Neutrophil (primary cell): ENCODE measurements around the gene CDC42BPG.

Experiments
- H3K27ac ChIP-seq: fragments of 200-600 bp; sonication (generic); 2 replicates; pipeline ENCODE4 v1.5.1; 2016; ENCODE audit warnings: mild to moderate bottlenecking, moderate library complexity
- H3K27me3 ChIP-seq: fragments of 200-600 bp; sonication (generic); 2 replicates; pipeline ENCODE4 v1.6.0; 2016; ENCODE audit warnings: mild to moderate bottlenecking
- H3K36me3 ChIP-seq: fragments of 200-600 bp; sonication (generic); 2 replicates; pipeline ENCODE4 v1.5.1; 2017
- H3K4me1 ChIP-seq, 2 experiments: fragments of 200-600 bp in 1 of 2; sonication (generic) in 1 of 2; 1 replicate in 1 of 2; 2 replicates in 1 of 2; pipeline versions ENCODE4 v1.5.1 to v1.6.1; 2013 to 2016; ENCODE audit warnings: low read depth in 1 of 2, low read length in 1 of 2, mild to moderate bottlenecking in 1 of 2, moderate library complexity in 1 of 2; ENCODE audit not compliant: control insufficient read depth in 1 of 2, insufficient read depth in 1 of 2
- H3K4me3 ChIP-seq, 2 experiments: fragments of 200-600 bp in 1 of 2; sonication (generic) in 1 of 2; 1 replicate in 1 of 2; 2 replicates in 1 of 2; pipeline ENCODE4 v1.5.1; 2013 to 2016; ENCODE audit warnings: low read depth in 1 of 2, low read length in 1 of 2, mild to moderate bottlenecking in 1 of 2, moderate library complexity in 1 of 2
- H3K9me3 ChIP-seq: fragments of 200-600 bp; sonication (generic); 2 replicates; pipeline ENCODE4 v1.5.1; 2016
- TF ChIP-seq, protein P1 (sequence below): fragments of 200-600 bp; sonication (generic); IDR thresholded peaks from 2 replicates; pipeline ENCODE4 v1.5.1; 2016; ENCODE audit warnings: antibody characterized with exemption

Gene CDC42BPG

DNA sequence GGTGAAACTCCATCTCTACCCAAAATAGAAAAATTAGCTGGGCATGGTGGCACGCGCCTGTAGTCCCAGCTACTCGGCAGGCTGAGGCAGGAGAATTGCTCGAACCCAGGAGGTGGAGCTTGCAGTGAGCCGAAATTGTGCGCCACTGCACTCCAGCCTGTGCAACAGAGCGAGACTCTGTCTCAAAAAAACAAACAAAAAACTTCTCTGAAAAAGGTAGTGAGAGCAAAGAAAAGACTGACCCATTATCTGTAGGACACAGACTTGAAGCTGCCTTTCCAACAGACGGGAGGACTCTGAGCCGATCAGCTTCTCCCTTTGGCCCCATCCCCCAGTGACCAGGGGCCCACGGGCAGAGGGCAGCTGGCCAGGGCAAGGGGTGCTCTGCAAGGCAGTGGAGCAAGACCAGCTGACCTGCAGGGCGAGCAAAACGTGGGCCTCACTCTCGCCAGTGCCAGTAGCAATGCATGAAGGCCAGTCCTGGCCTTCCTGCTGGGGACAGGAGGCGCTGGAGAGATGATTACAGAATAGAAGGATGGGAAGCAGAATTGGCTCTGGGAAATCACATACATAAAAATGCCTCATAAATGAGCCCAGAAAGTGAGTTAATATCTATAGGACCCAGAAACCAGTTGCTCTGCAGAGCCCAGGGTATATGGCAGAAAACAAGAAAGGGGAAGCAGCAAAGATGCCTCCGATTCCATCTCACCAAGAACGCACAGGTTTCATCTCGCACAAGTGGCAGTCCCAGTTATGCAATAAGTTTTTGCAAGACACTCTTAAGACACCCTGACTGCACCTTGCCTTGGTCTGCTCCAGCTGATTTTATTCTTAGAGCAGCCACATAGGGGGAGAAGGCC is 31.1 kb upstream of the CDC42BPG start:
- Histone ChIP-seq H3K27ac (peak overlapping the region; percentile 99), H3K4me3 (peak overlapping the region; percentile 78 to 100), H3K4me1 (peaks cover 84 to 90% of the 10 kb centered on the region in 2 experiments), H3K9me3 (no peaks in the 10 kb centered on the region), H3K36me3 (peaks cover 39% of the 10 kb centered on the region), H3K27me3 (no peaks in the 10 kb centered on the region)
- TF ChIP-seq, protein P1, sequence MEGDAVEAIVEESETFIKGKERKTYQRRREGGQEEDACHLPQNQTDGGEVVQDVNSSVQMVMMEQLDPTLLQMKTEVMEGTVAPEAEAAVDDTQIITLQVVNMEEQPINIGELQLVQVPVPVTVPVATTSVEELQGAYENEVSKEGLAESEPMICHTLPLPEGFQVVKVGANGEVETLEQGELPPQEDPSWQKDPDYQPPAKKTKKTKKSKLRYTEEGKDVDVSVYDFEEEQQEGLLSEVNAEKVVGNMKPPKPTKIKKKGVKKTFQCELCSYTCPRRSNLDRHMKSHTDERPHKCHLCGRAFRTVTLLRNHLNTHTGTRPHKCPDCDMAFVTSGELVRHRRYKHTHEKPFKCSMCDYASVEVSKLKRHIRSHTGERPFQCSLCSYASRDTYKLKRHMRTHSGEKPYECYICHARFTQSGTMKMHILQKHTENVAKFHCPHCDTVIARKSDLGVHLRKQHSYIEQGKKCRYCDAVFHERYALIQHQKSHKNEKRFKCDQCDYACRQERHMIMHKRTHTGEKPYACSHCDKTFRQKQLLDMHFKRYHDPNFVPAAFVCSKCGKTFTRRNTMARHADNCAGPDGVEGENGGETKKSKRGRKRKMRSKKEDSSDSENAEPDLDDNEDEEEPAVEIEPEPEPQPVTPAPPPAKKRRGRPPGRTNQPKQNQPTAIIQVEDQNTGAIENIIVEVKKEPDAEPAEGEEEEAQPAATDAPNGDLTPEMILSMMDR, result no peak

DNA sequence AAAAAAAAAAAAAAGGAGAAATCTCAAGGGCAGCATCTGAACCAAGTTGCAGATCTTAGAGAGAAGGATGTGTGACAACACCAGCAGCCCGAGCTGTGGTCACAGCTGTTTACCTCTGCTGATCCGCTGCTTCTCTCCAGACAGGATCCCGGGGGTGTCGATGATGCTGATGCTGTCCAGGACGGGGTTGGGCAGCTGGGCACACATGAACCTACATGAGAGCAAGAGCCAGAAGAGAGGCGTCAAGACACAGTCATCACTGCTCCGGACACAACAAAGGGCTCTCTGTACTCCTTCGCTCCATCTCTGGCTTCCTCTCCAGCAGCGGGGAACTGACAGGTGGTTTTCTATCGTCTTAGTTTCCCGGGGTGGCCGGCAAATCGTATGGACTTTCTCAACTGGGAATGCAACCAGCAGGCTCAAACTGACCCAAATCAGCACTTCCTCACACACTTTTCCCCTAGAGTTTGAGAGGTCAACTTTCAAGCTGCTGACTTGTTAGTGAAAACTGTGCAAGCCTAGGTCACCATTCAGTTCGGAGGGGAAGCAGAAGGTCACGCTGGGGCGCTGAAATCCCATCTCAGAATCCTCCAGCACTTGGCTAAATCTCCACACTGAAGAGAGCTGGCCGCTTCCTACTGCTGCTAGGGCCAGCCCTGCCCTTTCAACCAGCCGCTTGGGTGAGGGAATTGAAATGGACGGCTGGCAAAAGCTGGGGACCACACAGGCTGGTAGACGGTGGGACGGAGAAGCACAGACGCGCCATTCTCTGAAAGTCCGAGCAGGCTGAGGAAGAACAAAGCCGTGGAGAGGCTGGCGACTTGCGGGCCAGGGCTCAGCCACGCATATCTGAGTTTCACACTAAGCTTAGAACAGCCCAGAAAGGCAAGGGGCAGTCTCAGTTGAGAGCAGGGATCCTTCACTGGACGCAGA is 30.1 kb upstream of the CDC42BPG start:
- peak overlapping the region; percentile 78 to 100 for H3K4me3 ChIP-seq
- no peaks in the 10 kb centered on the region for H3K9me3 ChIP-seq
- TF ChIP-seq, protein P1, result no peak
- peak overlapping the region; percentile 99 for H3K27ac ChIP-seq
- H3K27me3 ChIP-seq, result no peaks in the 10 kb centered on the region
- H3K36me3 ChIP-seq, result peaks cover 39% of the 10 kb centered on the region
- peaks cover 84 to 90% of the 10 kb centered on the region in 2 experiments for H3K4me1 ChIP-seq

DNA sequence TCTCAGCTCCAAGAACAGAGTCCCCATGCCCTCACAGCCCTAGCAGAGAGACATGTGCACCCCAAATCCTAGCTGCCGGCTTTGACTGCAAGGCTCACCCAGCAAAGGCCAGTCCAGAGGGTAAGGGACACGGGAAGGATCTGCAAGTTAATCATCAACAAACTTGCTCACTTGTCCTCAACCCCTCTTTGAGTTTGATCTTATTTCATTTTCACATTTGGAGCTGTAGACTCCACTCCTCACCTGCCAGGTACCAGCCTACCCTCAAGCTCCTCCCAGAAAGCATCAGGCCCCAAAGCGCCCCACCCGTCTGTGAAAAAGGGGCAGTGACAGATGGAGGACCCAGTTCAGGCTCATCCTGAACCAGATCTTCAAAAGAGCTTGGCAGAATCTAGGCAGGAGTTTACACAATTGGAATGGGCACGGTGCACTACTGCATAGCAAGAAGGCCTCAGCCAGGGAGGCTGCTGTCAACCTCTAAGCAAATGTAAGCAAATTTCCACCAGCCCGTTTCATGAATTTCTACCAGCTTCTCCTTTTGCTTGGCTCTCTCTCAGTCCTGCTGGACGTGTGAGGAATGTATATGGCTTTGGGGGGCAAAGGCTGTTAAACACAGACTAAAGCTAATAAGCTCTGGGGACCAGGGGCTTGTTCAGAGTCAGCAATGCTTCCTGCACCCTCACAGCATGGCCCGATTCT is 28.5 kb upstream of the CDC42BPG start:
- Histone ChIP-seq H3K4me1 (peaks cover 92 to 97% of the 10 kb centered on the region in 2 experiments), H3K9me3 (no peaks in the 10 kb centered on the region), H3K27me3 (no peaks in the 10 kb centered on the region), H3K4me3 (peak overlapping the region; percentile 26 to 78), H3K36me3 (peaks cover 47% of the 10 kb centered on the region), H3K27ac (peak overlapping the region; percentile 99)
- TF ChIP-seq, protein P1, result no peak

DNA sequence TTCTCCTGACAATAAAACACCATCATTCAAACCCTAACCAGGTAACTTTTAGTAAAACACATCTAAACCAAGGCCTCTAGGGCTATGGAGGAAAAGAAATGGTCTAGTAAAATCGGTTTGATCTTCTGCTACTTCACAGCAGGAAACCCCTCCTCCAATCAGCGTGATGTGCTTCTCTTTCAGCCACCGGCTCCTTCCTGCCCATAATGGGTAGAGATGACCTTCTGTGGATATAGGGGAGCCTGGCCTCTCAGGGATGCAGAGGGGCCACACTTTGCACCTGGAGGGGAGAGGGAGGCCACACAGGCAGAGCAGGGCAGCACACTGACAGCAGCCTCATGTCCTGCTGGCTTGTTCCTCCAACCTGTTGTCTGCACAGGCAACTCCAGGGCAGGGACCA is 27.0 kb upstream of the CDC42BPG start:
- H3K27me3 ChIP-seq, result no peaks in the 10 kb centered on the region
- TF ChIP-seq, protein P1, result no peak
- H3K9me3 ChIP-seq, result no peaks in the 10 kb centered on the region
- peaks cover 59% of the 10 kb centered on the region for H3K36me3 ChIP-seq
- peak overlapping the region; percentile 65 to 78 for H3K4me3 ChIP-seq
- H3K27ac ChIP-seq, result peak overlapping the region; percentile 99
- peaks cover 96 to 97% of the 10 kb centered on the region in 2 experiments for H3K4me1 ChIP-seq

DNA sequence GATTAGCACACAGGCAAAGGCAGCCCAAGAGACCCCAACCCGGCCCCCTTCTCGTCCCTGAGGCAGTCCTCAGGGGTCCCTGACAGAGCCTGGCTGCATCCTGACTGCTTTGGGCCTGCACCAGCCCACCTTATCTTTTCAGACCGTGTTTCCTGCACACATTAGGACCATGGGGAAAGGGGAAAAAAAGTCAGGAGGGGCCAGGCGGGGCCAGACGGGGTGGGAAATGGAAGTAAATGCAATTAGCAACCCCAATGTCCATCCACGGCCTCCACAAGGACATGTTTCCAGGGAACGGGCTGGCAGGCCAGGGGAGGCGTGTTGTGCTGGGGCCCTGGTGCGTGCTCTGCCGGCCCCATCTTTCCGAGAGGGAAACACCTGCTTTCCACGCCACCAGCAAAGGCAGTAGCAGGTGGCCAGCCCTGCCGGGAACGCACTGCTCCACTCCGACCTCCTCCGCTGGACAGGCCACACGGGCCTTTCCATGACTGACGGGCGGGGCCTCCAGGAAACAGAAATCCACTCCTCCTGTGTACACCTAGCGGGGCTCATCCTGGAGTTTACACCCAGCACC is 26.5 kb upstream of the CDC42BPG start:
- Histone ChIP-seq H3K4me1 (peaks cover 96 to 97% of the 10 kb centered on the region in 2 experiments), H3K27me3 (no peaks in the 10 kb centered on the region), H3K9me3 (no peaks in the 10 kb centered on the region), H3K36me3 (peaks cover 59% of the 10 kb centered on the region), H3K27ac (peak overlapping the region; percentile 99), H3K4me3 (peak overlapping the region; percentile 65 to 78)
- TF ChIP-seq, protein P1, result no peak
